CD4-positive, alpha-beta T cell treated with Interleukin-6 for 4 hours (primary cell): ENCODE results near the gene MRPL20.
A peak's percentile ranks its signal among the peaks of the same experiment; 100 is the strongest.
"Not testable (repeated sequence)": the region's sequence is repeated elsewhere in the genome, so short reads cannot be mapped to it uniquely, and the experiment has no call there.

ENCODE experiments used
- DNase-seq: peaks from one replicate; pipeline ENCODE4 v3.0.0-alpha.2; 2020; ENCODE audit warnings: mixed read lengths

MRPL20 gene

GRCh38 chr1:1403653-1404052, 3.4 kb downstream of the MRPL20 start:
- no peak for DNase-seq

- not testable (repeated sequence) for DNase-seq
Observed at GRCh38 chr1:1402901-1403392, 4.1 kb downstream of the MRPL20 start.

GRCh38 chr1:1402072-1402900, 4.8 kb downstream of the MRPL20 start:
- peak; percentile 27 for DNase-seq

- DNase-seq = no peak
Observed at GRCh38 chr1:1401457-1402010, 5.6 kb downstream of the MRPL20 start.

GRCh38 chr1:1400576-1401456, 6.3 kb downstream of the MRPL20 start:
- DNase-seq = no peak

GRCh38 chr1:1399872-1400575, 7.1 kb downstream of the MRPL20 start:
- no peak for DNase-seq

GRCh38 chr1:1399187-1399871, 7.8 kb downstream of the MRPL20 start, which contains the start of gene CCNL2:
TSS of gene CCNL2 (minus strand) at chr1:1399335. CDS start at chr1:1399306, 29 bp downstream.
- DNase-seq = peak; percentile 99

- no peak for DNase-seq
Observed at GRCh38 chr1:1398677-1399186, 8.4 kb downstream of the MRPL20 start.

- no peak for DNase-seq
Observed at GRCh38 chr1:1397839-1398523, 9.1 kb downstream of the MRPL20 start.

- no peak for DNase-seq
Observed at GRCh38 chr1:1395166-1395565, 11.9 kb downstream of the MRPL20 start.

- no peak for DNase-seq
Observed at GRCh38 chr1:1394116-1394515, 13.0 kb downstream of the MRPL20 start.

GRCh38 chr1:1393428-1393827, 13.7 kb downstream of the MRPL20 start:
- DNase-seq = no peak

GRCh38 chr1:1393014-1393413, 14.1 kb downstream of the MRPL20 start:
- no peak for DNase-seq

- DNase-seq = no peak
Observed at GRCh38 chr1:1391225-1391624, 15.9 kb downstream of the MRPL20 start.

- no peak for DNase-seq
Observed at GRCh38 chr1:1390675-1391074, 16.4 kb downstream of the MRPL20 start.

GRCh38 chr1:1388078-1388472, 19.0 kb downstream of the MRPL20 start:
- DNase-seq = no peak

GRCh38 chr1:1387098-1388077, 19.7 kb downstream of the MRPL20 start:
- no peak for DNase-seq

GRCh38 chr1:1385931-1386330, 21.2 kb downstream of the MRPL20 start:
- DNase-seq = no peak

- not testable (repeated sequence) for DNase-seq
Observed at GRCh38 chr1:1385339-1385738, 21.8 kb downstream of the MRPL20 start.

GRCh38 chr1:1381294-1381693, 25.8 kb downstream of the MRPL20 start:
- DNase-seq = no peak
